LNCaP clone FGC (cell line): ENCODE results near the gene ITCH.
"Not testable (repeated sequence)": the region's sequence is repeated elsewhere in the genome, so short reads cannot be mapped to it uniquely, and the experiment has no call there.

Source experiments
- DNase-seq: peaks from one replicate; pipeline ENCODE4 v3.0.0-alpha.2; 2011; ENCODE audit warnings: low read depth
- H3K4me3 ChIP-seq: 2 replicates; pipeline ENCODE4 v1.5.1; 2011; ENCODE audit warnings: mild to moderate bottlenecking, low read depth, low read length, control low read depth
- TF ChIP-seq, protein P1 (sequence below): IDR thresholded peaks from 2 replicates; pipeline ENCODE4 v1.5.1; 2012; ENCODE audit warnings: mild to moderate bottlenecking; ENCODE audit not compliant: control insufficient read depth, insufficient read depth; ENCODE audit errors: extremely low read depth

ITCH gene

DNA sequence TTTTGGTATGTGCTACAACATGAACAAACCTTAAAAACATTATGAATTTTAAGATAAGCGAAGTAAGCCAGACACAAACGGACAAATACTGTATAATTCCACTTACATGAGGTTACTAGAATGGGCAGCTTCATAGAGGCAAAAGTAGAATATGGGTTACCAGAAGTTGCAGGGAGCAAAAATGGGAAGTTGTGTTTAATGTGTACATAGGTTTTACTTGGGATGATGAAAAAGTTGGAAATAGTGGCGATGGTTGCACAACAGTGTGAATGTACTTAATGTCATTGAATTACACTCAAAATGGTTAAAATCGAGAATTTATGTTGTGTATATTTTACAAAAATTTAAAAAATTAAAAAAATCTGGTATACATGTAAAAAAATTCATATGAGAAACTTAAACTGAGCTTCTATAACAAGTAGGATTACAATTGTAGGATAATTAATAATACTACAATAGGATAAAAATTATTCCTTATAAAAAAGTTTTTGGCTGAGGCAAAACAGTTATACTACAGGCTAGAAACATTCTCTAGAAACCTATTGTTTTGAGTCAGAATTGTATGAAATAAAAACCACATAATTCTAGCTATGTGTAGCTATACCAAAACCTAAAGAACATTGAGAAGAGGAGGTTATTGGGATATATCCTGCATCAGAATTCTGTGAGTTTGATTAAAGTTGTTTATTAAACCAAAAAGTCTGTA, 128.3 kb downstream of the ITCH start:
- no peak for DNase-seq
- TF ChIP-seq, protein P1, sequence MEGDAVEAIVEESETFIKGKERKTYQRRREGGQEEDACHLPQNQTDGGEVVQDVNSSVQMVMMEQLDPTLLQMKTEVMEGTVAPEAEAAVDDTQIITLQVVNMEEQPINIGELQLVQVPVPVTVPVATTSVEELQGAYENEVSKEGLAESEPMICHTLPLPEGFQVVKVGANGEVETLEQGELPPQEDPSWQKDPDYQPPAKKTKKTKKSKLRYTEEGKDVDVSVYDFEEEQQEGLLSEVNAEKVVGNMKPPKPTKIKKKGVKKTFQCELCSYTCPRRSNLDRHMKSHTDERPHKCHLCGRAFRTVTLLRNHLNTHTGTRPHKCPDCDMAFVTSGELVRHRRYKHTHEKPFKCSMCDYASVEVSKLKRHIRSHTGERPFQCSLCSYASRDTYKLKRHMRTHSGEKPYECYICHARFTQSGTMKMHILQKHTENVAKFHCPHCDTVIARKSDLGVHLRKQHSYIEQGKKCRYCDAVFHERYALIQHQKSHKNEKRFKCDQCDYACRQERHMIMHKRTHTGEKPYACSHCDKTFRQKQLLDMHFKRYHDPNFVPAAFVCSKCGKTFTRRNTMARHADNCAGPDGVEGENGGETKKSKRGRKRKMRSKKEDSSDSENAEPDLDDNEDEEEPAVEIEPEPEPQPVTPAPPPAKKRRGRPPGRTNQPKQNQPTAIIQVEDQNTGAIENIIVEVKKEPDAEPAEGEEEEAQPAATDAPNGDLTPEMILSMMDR: no peak
- no peak overlapping the region for H3K4me3 ChIP-seq

DNA sequence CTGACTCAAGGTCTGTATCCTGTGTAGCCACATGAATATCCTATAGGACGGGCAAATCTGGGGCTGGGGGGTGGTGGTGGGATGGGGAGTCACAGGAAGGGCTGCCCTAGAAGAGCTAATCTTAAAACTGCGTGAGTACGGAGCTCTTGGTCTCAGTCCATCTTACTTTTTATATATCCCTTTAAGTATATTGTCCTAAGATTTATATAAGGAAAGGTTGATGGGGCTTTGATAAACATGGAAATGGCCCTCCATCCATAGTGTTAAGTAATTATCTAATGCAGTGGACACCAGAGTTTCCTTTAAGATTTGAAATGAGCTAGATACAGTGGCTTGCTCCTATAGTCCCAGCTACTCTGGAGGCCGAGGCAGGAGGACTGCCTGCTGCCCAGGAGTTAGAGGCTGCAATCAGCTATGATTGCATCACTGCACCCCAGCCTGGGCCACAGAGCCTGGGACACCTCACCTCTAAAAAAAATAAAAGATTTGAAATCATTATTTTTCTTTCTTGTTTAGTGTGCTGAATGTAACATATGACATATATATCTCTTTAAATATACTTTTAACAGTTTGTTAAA, 128.9 kb downstream of the ITCH start:
- TF ChIP-seq, protein P1: no peak
- DNase-seq: no peak
- H3K4me3 ChIP-seq: no peak overlapping the region

DNA sequence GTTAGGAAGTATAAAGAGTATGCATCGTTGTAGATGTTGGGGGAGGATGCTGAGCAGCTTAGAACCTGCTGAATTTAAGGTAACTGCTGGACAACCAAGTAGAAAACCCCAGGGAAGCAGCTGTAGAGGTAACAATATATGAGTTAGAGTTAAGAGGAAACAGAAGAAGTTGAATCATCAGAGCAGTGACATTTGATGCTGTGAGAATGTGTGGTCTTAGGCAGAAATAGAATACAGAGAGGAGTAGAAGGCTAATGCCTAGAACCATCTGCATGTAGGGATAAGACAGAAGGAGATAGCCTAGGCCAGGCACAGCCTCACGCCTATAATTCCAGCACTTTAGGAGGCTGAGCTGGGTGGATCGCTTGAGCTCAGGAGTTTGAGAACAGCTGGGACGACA, 130.6 kb downstream of the ITCH start:
- no peak overlapping the region for H3K4me3 ChIP-seq
- DNase-seq: no peak
- TF ChIP-seq, protein P1: no peak

DNA sequence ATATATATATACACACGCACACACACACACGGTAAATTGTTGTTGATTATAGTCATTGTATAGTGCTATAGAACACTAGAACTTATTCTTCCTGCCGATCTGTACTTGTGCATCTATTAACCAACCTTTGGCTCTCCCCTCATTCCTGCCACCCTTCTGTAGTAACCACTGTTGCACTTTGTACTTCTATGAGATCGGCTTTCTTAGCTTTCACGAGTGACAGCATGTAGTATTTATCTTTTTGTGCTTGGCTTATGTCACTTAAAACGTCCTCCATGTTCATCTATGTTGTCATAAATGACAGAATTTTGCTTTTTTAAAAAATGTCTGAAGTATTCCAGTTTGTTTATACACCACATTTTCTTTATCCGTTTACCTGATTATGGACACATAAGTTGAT, 132.2 kb downstream of the ITCH start:
- TF ChIP-seq, protein P1: no peak
- DNase-seq: no peak
- no peak overlapping the region for H3K4me3 ChIP-seq

DNA sequence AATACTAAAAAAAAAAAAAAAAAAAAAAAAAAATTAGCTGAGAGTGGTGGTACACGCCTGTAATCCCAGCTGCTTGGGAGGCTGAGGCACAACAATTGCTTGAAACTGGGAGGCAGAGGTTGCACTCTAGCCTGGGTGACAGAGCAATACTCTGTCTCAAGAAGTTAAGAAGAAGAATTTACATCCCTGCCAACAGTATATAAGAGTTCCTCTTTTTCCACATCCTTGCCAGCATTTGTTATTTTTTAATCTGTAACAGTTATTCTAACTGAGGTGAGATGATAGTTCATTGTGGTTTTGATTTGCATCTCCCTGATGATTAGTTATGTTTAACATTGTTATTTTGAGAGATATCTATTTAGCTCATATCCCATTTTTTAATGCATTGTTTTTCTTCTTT, 132.8 kb downstream of the ITCH start:
- no peak overlapping the region for H3K4me3 ChIP-seq
- TF ChIP-seq, protein P1: no peak
- no peak for DNase-seq

DNA sequence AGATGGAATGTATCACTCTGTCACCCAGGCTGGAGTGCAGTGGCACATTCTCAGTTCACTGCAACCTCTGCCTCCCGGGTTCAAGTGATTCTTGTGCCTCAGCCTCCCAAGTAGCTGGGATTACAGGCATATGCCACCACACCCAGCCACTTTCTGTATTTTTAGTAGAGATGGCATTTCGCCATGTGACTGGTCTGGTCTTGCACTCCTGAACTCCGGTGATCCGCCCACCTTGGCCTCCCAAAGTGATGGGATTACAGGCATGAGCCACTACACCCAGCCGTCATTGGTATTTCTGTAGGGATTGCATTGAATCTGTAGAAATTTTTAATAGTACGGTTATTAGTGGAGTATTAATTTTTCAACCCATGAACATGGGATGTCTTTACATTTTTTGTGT, 134.5 kb downstream of the ITCH start:
- H3K4me3 ChIP-seq, DNase-seq: not testable (repeated sequence)

DNA sequence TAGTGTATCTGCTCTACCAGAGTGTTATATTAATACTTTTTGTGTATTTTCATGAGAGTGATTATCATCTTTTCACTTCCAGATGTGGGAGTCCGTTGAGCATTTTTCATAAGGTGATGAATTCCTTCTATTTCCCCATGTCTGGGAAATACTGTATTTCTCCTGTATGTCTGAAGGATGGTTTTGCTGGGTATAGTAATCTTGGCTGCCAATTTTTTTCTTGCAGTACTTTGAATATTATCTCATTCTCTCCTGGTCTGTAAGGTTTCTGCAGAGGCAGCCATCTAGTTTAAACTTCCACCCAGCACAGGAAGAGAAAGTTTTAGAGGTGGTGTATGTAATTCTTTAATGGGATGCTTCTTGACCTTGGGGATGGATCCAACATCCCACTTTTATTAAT, 137.8 kb downstream of the ITCH start:
- no peak for DNase-seq
- TF ChIP-seq, protein P1: no peak
- H3K4me3 ChIP-seq: no peak overlapping the region
